K562 treated with DMSO at 1 percent for 48 hours (cell line): ENCODE measurements around the gene EIF4H. TPM values are rescaled to one million over a fixed set of nuclear protein-coding genes. Genes with fewer than 3 reads are reported as not detected.

Source experiments
- total RNA-seq: library from RNA; unstranded; fragments of 300-600 nt; gene quantifications from 2 replicates; pipeline ENCODE4 v1.2.3, GENCODE V29; 2022; ENCODE audit warnings: low replicate concordance; ENCODE audit errors: extremely low read depth

The EIF4H gene
- total RNA-seq = 358 and 526 TPM in 2 replicates

DNA sequence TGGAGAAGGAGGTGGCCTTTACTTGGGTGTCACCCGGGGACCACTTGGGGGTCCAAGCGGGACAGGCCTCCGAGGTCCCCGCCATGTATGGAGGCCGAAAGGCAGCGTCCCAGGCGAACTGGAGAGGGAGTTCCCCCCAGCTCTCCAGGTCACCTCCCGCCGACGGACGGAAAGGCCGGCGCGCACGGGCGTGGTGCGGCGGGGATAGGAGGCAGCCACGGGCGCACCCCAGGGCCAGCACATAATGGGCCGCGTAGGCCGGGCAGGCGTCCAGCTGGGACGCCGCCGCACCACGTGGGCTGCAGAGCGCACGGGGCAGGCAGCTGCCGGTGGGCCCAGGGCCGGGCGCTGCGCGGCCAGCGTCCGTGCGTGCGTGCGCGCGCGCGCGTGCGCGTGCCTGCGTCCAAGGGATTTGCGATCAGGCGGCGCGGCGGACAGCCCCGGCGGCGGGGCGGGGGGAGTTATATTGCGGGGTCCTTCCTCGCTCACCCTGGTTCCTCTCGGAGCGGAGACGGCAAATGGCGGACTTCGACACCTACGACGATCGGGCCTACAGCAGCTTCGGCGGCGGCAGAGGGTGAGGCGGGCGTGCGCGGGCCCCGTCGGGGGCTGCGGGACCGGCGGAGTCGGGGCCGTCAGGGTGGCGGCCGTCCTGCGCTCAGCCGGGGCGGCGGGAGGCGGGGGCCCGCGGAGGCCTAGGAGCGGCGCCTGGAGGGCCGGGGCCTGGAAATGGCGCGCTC, at the start of gene EIF4H:
EIF4H (plus strand) TSS at position 491 of the 740 bp plus-strand sequence; CDS start at position 519, 28 bp downstream.

Other genes starting within 250 kb of the EIF4H start
- not detected in 2 replicates for gene ELN, start 146.2 kb upstream of the EIF4H start, total RNA-seq
- gene LIMK1, start 90.6 kb upstream of the EIF4H start, total RNA-seq = not detected in 2 replicates
- not detected in 2 replicates for gene LAT2, start 35.6 kb downstream of the EIF4H start, total RNA-seq
- gene RFC2, start 80.0 kb downstream of the EIF4H start, total RNA-seq = not detected in 2 replicates
- not detected in 2 replicates for gene CLIP2, start 115.1 kb downstream of the EIF4H start, total RNA-seq